ENCODE data around the gene ACTMAP.
"Not testable (repeated sequence)": the region's sequence is repeated elsewhere in the genome, so short reads cannot be mapped to it uniquely, and the experiment has no call there.

ACTMAP gene

GRCh38 chr19:40775632-40776022 is 25.4 kb upstream of the ACTMAP start:
- no peak for DNase-seq

GRCh38 chr19:40774916-40775631 is 24.8 kb upstream of the ACTMAP start, which contains the start of gene MIA:
Gene MIA, plus strand, starts transcription at chr19:40775521. Its CDS starts 22 bp downstream, at chr19:40775543.
- no peak for DNase-seq

GRCh38 chr19:40771101-40771862 is 21.0 kb upstream of the ACTMAP start:
- not testable (repeated sequence) for DNase-seq

GRCh38 chr19:40768869-40769268 is 18.6 kb upstream of the ACTMAP start:
- DNase-seq: no peak

- not testable (repeated sequence) for DNase-seq
Measured at GRCh38 chr19:40766385-40766784, 16.1 kb upstream of the ACTMAP start.

- DNase-seq: no peak
Measured at GRCh38 chr19:40763963-40764362, 13.7 kb upstream of the ACTMAP start.

GRCh38 chr19:40763526-40763925 is 13.2 kb upstream of the ACTMAP start:
- no peak for DNase-seq

GRCh38 chr19:40762754-40763470 is 12.6 kb upstream of the ACTMAP start:
- DNase-seq: no peak

- no peak for DNase-seq
Measured at GRCh38 chr19:40759352-40759751, 9.1 kb upstream of the ACTMAP start.

- DNase-seq: no peak
Measured at GRCh38 chr19:40758491-40758890, 8.2 kb upstream of the ACTMAP start.

- peak; percentile 62 for DNase-seq
Measured at GRCh38 chr19:40756502-40757110, 6.3 kb upstream of the ACTMAP start.

- DNase-seq: no peak
Measured at GRCh38 chr19:40755791-40756190, 5.5 kb upstream of the ACTMAP start.

- DNase-seq: no peak
Measured at GRCh38 chr19:40755248-40755624, 5.0 kb upstream of the ACTMAP start.

GRCh38 chr19:40754611-40755247 is 4.5 kb upstream of the ACTMAP start:
- peak; percentile 72 for DNase-seq

GRCh38 chr19:40752257-40752781 is 2.0 kb upstream of the ACTMAP start:
- DNase-seq: peak; percentile 24

GRCh38 chr19:40750874-40751537 is 729 bp upstream of the ACTMAP start, which contains the start of gene SNRPA:
Gene SNRPA, plus strand, starts transcription at chr19:40751203. Its CDS starts 206 bp downstream, at chr19:40751409.
- DNase-seq: peak; percentile 95

- DNase-seq: no peak
Measured at GRCh38 chr19:40747536-40747935, 2.7 kb downstream of the ACTMAP start.

GRCh38 chr19:40745402-40745780 is 4.9 kb downstream of the ACTMAP start:
- no peak for DNase-seq

- peak; percentile 11 for DNase-seq
Measured at GRCh38 chr19:40744554-40745401, 5.5 kb downstream of the ACTMAP start.

GRCh38 chr19:40743926-40744325 is 6.4 kb downstream of the ACTMAP start:
- no peak for DNase-seq

GRCh38 chr19:40742886-40743285 is 7.4 kb downstream of the ACTMAP start:
- no peak for DNase-seq
